Common myeloid progenitor, CD34-positive (primary cell): ENCODE results near the gene KDM1A.

Experiments
- CTCF ChIA-PET: fragments of 350-600 bp; sonication (Branson Sonifier 250); formaldehyde crosslinking; loops from one replicate; lab custom pipeline; 2021; ENCODE audit warnings: antibody characterized with exemption; lab: Charles Lee
- POLR2A ChIA-PET: fragments of 350-600 bp; sonication (Branson Sonifier 250); formaldehyde crosslinking; loops from one replicate; lab custom pipeline; 2021; ENCODE audit warnings: antibody characterized with exemption; lab: Charles Lee
- DNase-seq, 3 donors: peaks; one replicate each; pipeline versions ENCODE4 v3.0.0 to v3.0.0-alpha.2; 2013
- H3K27ac ChIP-seq, 2 experiments: 1 replicate in 1 of 2; 2 replicates in 1 of 2; pipeline ENCODE4 v1.7.0; 2013; ENCODE audit warnings: inconsistent platforms in 2 of 2, low read length in 2 of 2, mild to moderate bottlenecking in 2 of 2, low read depth in 1 of 2, moderate library complexity in 1 of 2; ENCODE audit not compliant: severe bottlenecking in 2 of 2, insufficient read depth in 1 of 2, poor library complexity in 1 of 2
- H3K27me3 ChIP-seq, 5 experiments: replicated peaks in 2 of 5; 1 replicate in 3 of 5; 2 replicates in 2 of 5; pipeline versions ENCODE4 v1.6.1 to v1.7.0; 2013; ENCODE audit warnings: low read length in 4 of 5, mild to moderate bottlenecking in 2 of 5, moderate library complexity in 2 of 5, inconsistent platforms in 1 of 5; ENCODE audit not compliant: insufficient read depth in 5 of 5, control insufficient read depth in 4 of 5
- H3K36me3 ChIP-seq, 4 experiments: 1 replicate in 2 of 4; 2 replicates in 2 of 4; pipeline versions ENCODE4 v1.6.1 to v1.7.0; 2013; ENCODE audit warnings: low read length in 3 of 4, control low read depth in 1 of 4, mild to moderate bottlenecking in 1 of 4; ENCODE audit not compliant: control insufficient read depth in 4 of 4, insufficient read depth in 4 of 4
- H3K4me1 ChIP-seq, 4 experiments: 1 replicate in 3 of 4; 2 replicates in 1 of 4; pipeline versions ENCODE4 v1.6.1 to v1.7.1; 2013; ENCODE audit warnings: low read length in 3 of 4, mild to moderate bottlenecking in 3 of 4, control low read depth in 1 of 4, inconsistent platforms in 1 of 4, moderate library complexity in 1 of 4; ENCODE audit not compliant: control insufficient read depth in 4 of 4, insufficient read depth in 4 of 4; ENCODE audit errors: control extremely low read depth in 1 of 4
- H3K4me3 ChIP-seq, 7 experiments: 1 replicate in 4 of 7; 2 replicates in 3 of 7; pipeline versions ENCODE4 v1.5.1 to v1.7.0; 2013; ENCODE audit warnings: mild to moderate bottlenecking in 7 of 7, low read length in 6 of 7, moderate library complexity in 6 of 7, inconsistent platforms in 2 of 7, low read depth in 2 of 7, control low read depth in 1 of 7; ENCODE audit not compliant: insufficient read depth in 4 of 7, control insufficient read depth in 1 of 7; ENCODE audit errors: extremely low read depth in 1 of 7
- H3K9me3 ChIP-seq, 5 experiments: 1 replicate in 4 of 5; 2 replicates in 1 of 5; pipeline versions ENCODE4 v1.6.1 to v1.7.1; 2013; ENCODE audit warnings: low read length in 4 of 5, mild to moderate bottlenecking in 2 of 5, inconsistent platforms in 1 of 5, low read depth in 1 of 5, moderate library complexity in 1 of 5; ENCODE audit not compliant: control insufficient read depth in 4 of 5, insufficient read depth in 2 of 5; ENCODE audit errors: control extremely low read depth in 1 of 5
- WGBS: methylation state at CpG from one replicate; pipeline ENCODE4 v1.1.5; 2013; ENCODE audit not compliant: insufficient coverage; 5-methylcytosine and 5-hydroxymethylcytosine counted together

KDM1A gene

GRCh38 chr1:23057301-23057700 lies 38.0 kb downstream of the KDM1A start:
- ChIA-PET CTCF (interaction anchor here (0.9 to 1.6 kb wide), 2 partner anchors 10 to 17 kb away, joined by 3 to 5 read pairs; no protein-coding TSS in a partner anchor), POLR2A (no interaction called here)
- DNase-seq: no peak
- no peak overlapping the region for H3K4me3 ChIP-seq
- H3K9me3 ChIP-seq: no peaks in the 10 kb centered on the region
- H3K4me1 ChIP-seq: no peaks in the 10 kb centered on the region
- H3K36me3 ChIP-seq: peaks cover 27 to 91% (median 66%) of the 10 kb centered on the region in 4 experiments
- no peaks in the 10 kb centered on the region for H3K27me3 ChIP-seq
- WGBS: 96% methylated on average over 3 of the region's 5 CpGs
- H3K27ac ChIP-seq: no peak overlapping the region

- peaks cover 30 to 91% (median 61%) of the 10 kb centered on the region in 4 experiments for H3K36me3 ChIP-seq
Observed at GRCh38 chr1:23062271-23062670, 43.0 kb downstream of the KDM1A start.

DNA sequence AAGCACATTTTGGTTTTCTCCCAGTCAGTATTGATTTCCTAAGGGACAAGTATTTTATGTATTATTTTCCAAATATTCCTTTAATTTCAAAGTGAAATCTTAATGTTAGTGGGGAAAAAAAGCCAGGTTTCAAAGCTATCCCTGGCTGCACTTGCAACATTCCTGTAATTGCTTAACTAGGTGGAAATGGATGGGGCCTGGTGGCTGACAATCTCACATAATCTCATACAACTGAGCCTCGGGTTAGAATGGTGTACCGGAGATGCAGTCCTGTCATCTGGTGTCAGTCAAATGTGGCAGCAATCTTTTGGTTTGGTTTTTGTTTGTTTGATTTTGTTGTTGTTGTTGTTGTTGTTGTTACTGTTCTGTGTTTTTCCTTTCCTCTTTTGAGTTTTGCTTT lies 46.1 kb downstream of the KDM1A start:
- CTCF ChIA-PET: interaction anchor here (1.2 to 1.8 kb wide), 3 partner anchors 15 to 120 kb away, joined by 3 to 4 read pairs (median 3); no protein-coding TSS in a partner anchor
- POLR2A ChIA-PET: no interaction called here
- Histone ChIP-seq H3K27ac (no peak overlapping the region), H3K4me3 (no peak overlapping the region), H3K9me3 (no peaks in the 10 kb centered on the region), H3K4me1 (no peaks in the 10 kb centered on the region), H3K36me3 (peaks cover 37 to 92% (median 65%) of the 10 kb centered on the region in 4 experiments), H3K27me3 (no peaks in the 10 kb centered on the region)
- DNase-seq: no peak
- no CpG with 5 or more reads among the region's 2 CpGs for WGBS

More at GRCh38 chr1:23062271-23062670, 43.0 kb downstream of the KDM1A start:
- Histone ChIP-seq H3K27me3 (no peaks in the 10 kb centered on the region), H3K27ac (no peak overlapping the region), H3K4me3 (no peak overlapping the region), H3K9me3 (no peaks in the 10 kb centered on the region), H3K4me1 (no peaks in the 10 kb centered on the region)
- 100% methylated on average over 2 of the region's 2 CpGs for WGBS
- DNase-seq: no peak
- CTCF ChIA-PET: interaction anchor here (0.6 to 2.1 kb wide), 2 partner anchors 18 to 542 kb away, joined by 3 to 5 read pairs; no protein-coding TSS in a partner anchor
- POLR2A ChIA-PET: no interaction called here

- no peaks in the 10 kb centered on the region for H3K27me3 ChIP-seq
- H3K4me3 ChIP-seq: no peak overlapping the region
- H3K9me3 ChIP-seq: no peaks in the 10 kb centered on the region
- POLR2A ChIA-PET: no interaction called here
- no peak for DNase-seq
- WGBS: 100% methylated on average over 1 of the region's 2 CpGs
- H3K27ac ChIP-seq: no peak overlapping the region
- CTCF ChIA-PET: interaction anchor here (0.7 to 1.2 kb wide), 4 partner anchors 10 to 32 kb away, joined by 3 to 4 read pairs (median 4); no protein-coding TSS in a partner anchor
- no peaks in the 10 kb centered on the region for H3K4me1 ChIP-seq
- peaks cover 32 to 90% (median 65%) of the 10 kb centered on the region in 4 experiments for H3K36me3 ChIP-seq
Observed at GRCh38 chr1:23066075-23066474, 46.8 kb downstream of the KDM1A start.

DNA sequence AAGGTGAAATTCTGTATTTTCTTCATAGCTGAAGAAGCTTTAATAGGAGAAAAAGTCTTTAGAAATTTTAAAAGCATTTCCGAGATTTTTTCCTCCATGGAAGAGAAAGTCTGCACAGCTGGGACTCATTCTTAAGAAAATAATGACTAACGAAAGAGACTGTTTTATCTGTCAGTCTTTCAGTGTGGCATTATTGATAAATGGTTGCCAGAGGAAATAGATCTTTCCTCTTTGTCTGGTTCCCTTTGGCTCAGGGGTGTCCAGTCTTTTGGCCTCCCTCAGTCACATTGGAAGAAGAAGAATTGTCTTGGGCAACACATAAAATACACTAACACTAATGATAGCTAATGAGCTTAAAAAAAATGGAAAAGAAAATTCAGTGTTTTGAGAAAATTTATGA lies 49.9 kb downstream of the KDM1A start:
- H3K27me3 ChIP-seq: no peaks in the 10 kb centered on the region
- no peak for DNase-seq
- POLR2A ChIA-PET: no interaction called here
- H3K27ac ChIP-seq: no peak overlapping the region
- H3K4me3 ChIP-seq: no peak overlapping the region
- H3K9me3 ChIP-seq: no peaks in the 10 kb centered on the region
- peaks cover 0 to 7% (median 2%) of the 10 kb centered on the region in 4 experiments for H3K4me1 ChIP-seq
- CTCF ChIA-PET: interaction anchor here (0.7 to 1.0 kb wide), 2 partner anchors 11 to 115 kb away, joined by 3 read pairs; no protein-coding TSS in a partner anchor
- 90% methylated on average over 1 of the region's 2 CpGs for WGBS
- peaks cover 31 to 93% (median 71%) of the 10 kb centered on the region in 4 experiments for H3K36me3 ChIP-seq

- Histone ChIP-seq H3K9me3 (no peaks in the 10 kb centered on the region), H3K36me3 (peaks cover 31 to 92% (median 69%) of the 10 kb centered on the region in 4 experiments), H3K4me3 (no peak overlapping the region), H3K27me3 (no peaks in the 10 kb centered on the region), H3K27ac (no peak overlapping the region), H3K4me1 (peaks cover 0 to 7% (median 2%) of the 10 kb centered on the region in 4 experiments)
- 100% methylated on average over 3 of the region's 4 CpGs for WGBS
- POLR2A ChIA-PET: interaction anchor here (0.7 kb wide), 1 partner anchor 57 kb away, joined by 3 read pairs; no protein-coding TSS in a partner anchor
- DNase-seq: no peak
- CTCF ChIA-PET: interaction anchor here (0.7 kb wide), 1 partner anchor 10 kb away, joined by 3 read pairs; no protein-coding TSS in a partner anchor
Observed at GRCh38 chr1:23069675-23070074, 50.4 kb downstream of the KDM1A start.

DNA sequence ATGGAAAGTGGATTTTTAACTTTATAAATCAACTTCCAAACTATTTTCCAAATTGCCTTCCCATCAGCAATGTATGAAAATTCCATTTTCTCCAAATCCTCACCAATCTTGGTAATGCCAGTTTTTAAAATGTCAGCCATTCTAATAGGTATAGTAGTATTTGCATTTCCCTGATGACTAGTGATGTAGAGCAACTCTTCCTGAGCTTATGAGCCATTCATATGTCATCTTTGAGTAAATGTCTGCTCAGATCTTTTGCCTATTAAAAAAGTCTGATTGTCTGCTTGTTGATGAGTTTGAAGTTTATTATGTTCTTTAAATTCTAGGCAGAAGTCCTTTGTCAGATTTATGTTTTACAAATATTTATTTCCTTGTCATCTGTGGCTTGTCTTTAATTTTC lies 54.7 kb downstream of the KDM1A start:
- no peaks in the 10 kb centered on the region for H3K27me3 ChIP-seq
- ChIA-PET POLR2A (no interaction called here), CTCF (no interaction called here)
- DNase-seq: no peak
- H3K36me3 ChIP-seq: peaks cover 25 to 81% (median 52%) of the 10 kb centered on the region in 4 experiments
- peaks cover 0 to 7% (median 2%) of the 10 kb centered on the region in 4 experiments for H3K4me1 ChIP-seq
- no peaks in the 10 kb centered on the region for H3K9me3 ChIP-seq
- no peak overlapping the region for H3K4me3 ChIP-seq
- H3K27ac ChIP-seq: no peak overlapping the region
